ENCODE data around the gene ANK3. TPM values are rescaled to one million over a fixed set of nuclear protein-coding genes. Genes with fewer than 3 reads are reported as not detected.

ANK3 gene
- total and polyA plus RNA-seq, 2 donors (not counting 3 experiments of a cell fraction or from before 2014, with no cell fraction given): 0.88 to 8.5 TPM

DNA sequence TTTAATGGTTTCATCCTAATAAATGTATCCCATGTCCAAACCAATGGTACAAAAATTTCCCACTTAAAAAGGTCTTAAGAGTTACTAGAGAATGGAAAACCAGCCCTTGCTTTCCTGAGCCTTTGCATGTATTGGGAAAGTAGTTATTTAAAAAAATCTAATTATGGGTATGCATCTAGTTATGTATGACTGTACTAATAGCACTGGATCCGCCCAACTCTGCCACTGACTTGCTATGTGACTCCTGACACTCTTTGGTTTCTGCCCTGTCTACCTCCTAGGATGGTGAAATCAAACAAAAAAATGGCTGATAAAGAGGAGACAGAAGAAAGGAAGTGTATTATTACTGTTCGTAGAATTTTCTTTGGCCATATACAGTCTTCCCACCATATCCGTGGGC lies 372.9 kb downstream of the ANK3 start:
- H4K20me1 ChIP-seq (replicated peaks; ENCODE audit: control insufficient read depth, extremely low read depth, insufficient read depth, low read length): no peaks in the 10 kb centered on the region
- TF ChIP-seq POLR2AphosphoS5 (IDR thresholded peaks at IDR 0.05; ENCODE audit: insufficient read depth, low read depth, low read length): no peak
- no peak overlapping the region for H3K27ac ChIP-seq (ENCODE audit: insufficient read depth, low read depth, low read length)
- intact Hi-C loops (cut with micrococcal nuclease): no loop called here
- H3K4me2 ChIP-seq (ENCODE audit: insufficient read depth, low read length): no peak overlapping the region
- ChIA-PET POLR2A (no interaction called here), CTCF (no interaction called here)
- no peaks in the 10 kb centered on the region for H3K36me3 ChIP-seq (ENCODE audit: control insufficient read depth in 2 of 2, extremely low read depth in 1 of 2, insufficient read depth in 2 of 2, low read length in 2 of 2)
- H2AFZ ChIP-seq (ENCODE audit: low read depth, low read length): no peak overlapping the region
- H3K9me1 ChIP-seq (replicated peaks; ENCODE audit: control insufficient read depth, extremely low read depth, insufficient read depth, low read length): no peaks in the 10 kb centered on the region
- dilution Hi-C loops (cut with MboI; ENCODE audit: extremely low pct_ligation_motif_present, low sequenced_read_pairs): no loop called here
- no peaks in the 10 kb centered on the region for H3K4me1 ChIP-seq (ENCODE audit: control insufficient read depth, extremely low read depth, insufficient read depth, low read length)
- H3K27me3 ChIP-seq (ENCODE audit: control insufficient read depth in 2 of 2, insufficient read depth in 2 of 2, low read length in 2 of 2): no peaks in the 10 kb centered on the region
- H3K79me2 ChIP-seq (ENCODE audit: control insufficient read depth, insufficient read depth, low read length): no peaks in the 10 kb centered on the region
- BruUV-seq (replicated peaks): no TSS peak
- DNase-seq (ENCODE audit: low read depth, low spot score) (no peak), FAIRE-seq (no peak)
- no peak overlapping the region for H3K9ac ChIP-seq (replicated peaks; ENCODE audit: extremely low read depth, insufficient read depth, low read length)
- no peaks in the 10 kb centered on the region for H3K9me3 ChIP-seq (replicated peaks; ENCODE audit: control insufficient read depth, insufficient read depth, low read length)
- no peak overlapping the region for H3K4me3 ChIP-seq (replicated peaks in 1 of 3; ENCODE audit: insufficient read depth in 1 of 3, low read depth in 1 of 3, low read length in 3 of 3)

GRCh38 chr10:60009710-60010383 lies 379.8 kb downstream of the ANK3 start:
- no peaks in the 10 kb centered on the region for H3K9me1 ChIP-seq (replicated peaks; ENCODE audit: control insufficient read depth, extremely low read depth, insufficient read depth, low read length)
- no peaks in the 10 kb centered on the region for H3K79me2 ChIP-seq (ENCODE audit: control insufficient read depth, insufficient read depth, low read length)
- H3K27ac ChIP-seq (ENCODE audit: insufficient read depth, low read depth, low read length): no peak overlapping the region
- H3K4me1 ChIP-seq (ENCODE audit: control insufficient read depth, extremely low read depth, insufficient read depth, low read length): no peaks in the 10 kb centered on the region
- no peak overlapping the region for H3K4me2 ChIP-seq (ENCODE audit: insufficient read depth, low read length)
- FAIRE-seq: no peak
- H3K9ac ChIP-seq (replicated peaks; ENCODE audit: extremely low read depth, insufficient read depth, low read length): no peak overlapping the region
- CTCF ChIA-PET: no interaction called here
- no TSS peak for BruUV-seq (replicated peaks)
- DNase-seq (ENCODE audit: low read depth, low spot score): no peak
- TF ChIP-seq CTCF (IDR thresholded peaks at IDR 0.05; ENCODE audit: extremely low read depth in 1 of 2, insufficient read depth in 1 of 2, low read depth in 1 of 2, low read length in 2 of 2) (no peak), GATA2 (IDR thresholded peaks at IDR 0.05; ENCODE audit: insufficient read depth, insufficient read length, low read depth, low read length) (no peak), MAX (IDR thresholded peaks at IDR 0.05; ENCODE audit: insufficient read depth, insufficient read length) (no peak), POLR2AphosphoS5 (IDR thresholded peaks at IDR 0.05; ENCODE audit: insufficient read depth, low read depth, low read length) (no peak)
- H4K20me1 ChIP-seq (replicated peaks; ENCODE audit: control insufficient read depth, extremely low read depth, insufficient read depth, low read length): no peaks in the 10 kb centered on the region
- H2AFZ ChIP-seq (ENCODE audit: low read depth, low read length): no peak overlapping the region
- H3K4me3 ChIP-seq (replicated peaks in 1 of 3; ENCODE audit: insufficient read depth in 1 of 3, low read depth in 1 of 3, low read length in 3 of 3): no peak overlapping the region
- H3K36me3 ChIP-seq (ENCODE audit: control insufficient read depth in 2 of 2, extremely low read depth in 1 of 2, insufficient read depth in 2 of 2, low read length in 2 of 2): no peaks in the 10 kb centered on the region
- H3K9me3 ChIP-seq (replicated peaks; ENCODE audit: control insufficient read depth, insufficient read depth, low read length): no peaks in the 10 kb centered on the region
- no peaks in the 10 kb centered on the region for H3K27me3 ChIP-seq (ENCODE audit: control insufficient read depth in 2 of 2, insufficient read depth in 2 of 2, low read length in 2 of 2)
- intact Hi-C loops (cut with micrococcal nuclease): no loop called here
- POLR2A ChIA-PET: no interaction called here
- dilution Hi-C loops (cut with MboI; ENCODE audit: extremely low pct_ligation_motif_present, low sequenced_read_pairs): no loop called here
